Measurements from ENCODE around the gene CIAO1.

GRCh38 chr2:96317584-96317997 lies 51.6 kb downstream of the CIAO1 start:
- no peak for TF ChIP-seq ELF4 (IDR thresholded peaks at IDR 0.05)
- TF ChIP-seq FOXM1 (IDR thresholded peaks at IDR 0.05; ENCODE audit: borderline replicate concordance) = no peak
- TF ChIP-seq BHLHE40 (IDR thresholded peaks at IDR 0.05; ENCODE audit: borderline replicate concordance) = no peak
- TF ChIP-seq NFRKB (IDR thresholded peaks at IDR 0.05) = no peak
- TF ChIP-seq FOXK2 (IDR thresholded peaks at IDR 0.05) = no peak
- TF ChIP-seq ZNF384 (IDR thresholded peaks at IDR 0.05) = no peak
- no peak for TF ChIP-seq TARDBP (IDR thresholded peaks at IDR 0.05)
- no peak for TF ChIP-seq SUZ12 (IDR thresholded peaks at IDR 0.05)
- TF ChIP-seq FOXA1 (IDR thresholded peaks at IDR 0.05) = no peak
- TF ChIP-seq PKNOX1 (IDR thresholded peaks at IDR 0.05) = no peak
- no peak for TF ChIP-seq HDGF (IDR thresholded peaks at IDR 0.05; ENCODE audit: borderline replicate concordance)
- no peak for TF ChIP-seq SP1 (IDR thresholded peaks at IDR 0.05)
- no peak for TF ChIP-seq L3MBTL2 (conservative IDR thresholded peaks at IDR 0.05)

Measured in HEK293T (cell line).